Measurements from ENCODE around the gene RNF186. TPM values are rescaled to one million over a fixed set of nuclear protein-coding genes. Genes with fewer than 3 reads are reported as not detected.

The RNF186 gene
- total RNA-seq, 1 donor from 2014 or later = not detected

GRCh38 chr1:19775317-19775716 lies 39.8 kb downstream of the RNF186 start:
- Histone ChIP-seq H3K27me3 (no peaks in the 10 kb centered on the region), H3K9me3 (no peaks in the 10 kb centered on the region), H3K4me3 (no peak overlapping the region), H3K4me1 (no peaks in the 10 kb centered on the region), H3K36me3 (peaks cover 45 to 70% of the 10 kb centered on the region in 2 donors), H3K27ac (no peak overlapping the region)
- intact Hi-C loops (cut with DNase I) = no loop called here
- no peak for TF ChIP-seq CTCF (IDR thresholded peaks at IDR 0.05)
- no peak for DNase-seq (ENCODE audit: low spot score in 2 of 2)

GRCh38 chr1:19774180-19774785 lies 40.8 kb downstream of the RNF186 start:
- Histone ChIP-seq H3K27ac (no peak overlapping the region), H3K9me3 (no peaks in the 10 kb centered on the region), H3K4me3 (no peak overlapping the region), H3K36me3 (peaks cover 42 to 65% of the 10 kb centered on the region in 2 donors), H3K4me1 (no peaks in the 10 kb centered on the region), H3K27me3 (no peaks in the 10 kb centered on the region)
- intact Hi-C loops (cut with DNase I) = no loop called here
- no peak for DNase-seq (ENCODE audit: low spot score in 2 of 2)
- no peak for TF ChIP-seq CTCF (IDR thresholded peaks at IDR 0.05)

GRCh38 chr1:19773485-19773884 lies 41.6 kb downstream of the RNF186 start:
- no peak for DNase-seq (ENCODE audit: low spot score in 2 of 2)
- Histone ChIP-seq H3K4me3 (no peak overlapping the region), H3K27me3 (no peaks in the 10 kb centered on the region), H3K36me3 (peaks cover 41 to 57% of the 10 kb centered on the region in 2 donors), H3K27ac (no peak overlapping the region), H3K9me3 (no peaks in the 10 kb centered on the region), H3K4me1 (no peaks in the 10 kb centered on the region)
- TF ChIP-seq CTCF (IDR thresholded peaks at IDR 0.05) = no peak
- intact Hi-C loops (cut with DNase I) = no loop called here

- no peak overlapping the region for H3K4me3 ChIP-seq
- no peaks in the 10 kb centered on the region for H3K27me3 ChIP-seq
- DNase-seq (ENCODE audit: low spot score in 2 of 2) = no peak
- intact Hi-C loops (cut with DNase I) = no loop called here
- no peaks in the 10 kb centered on the region for H3K4me1 ChIP-seq
- no peak overlapping the region for H3K27ac ChIP-seq
- no peak for TF ChIP-seq CTCF (IDR thresholded peaks at IDR 0.05)
- peaks cover 33 to 47% of the 10 kb centered on the region in 2 donors for H3K36me3 ChIP-seq
- no peaks in the 10 kb centered on the region for H3K9me3 ChIP-seq
Observed at GRCh38 chr1:19772053-19772452, 43.0 kb downstream of the RNF186 start.

GRCh38 chr1:19771350-19771749 lies 43.7 kb downstream of the RNF186 start:
- H3K9me3 ChIP-seq = no peaks in the 10 kb centered on the region
- H3K4me1 ChIP-seq = no peaks in the 10 kb centered on the region
- H3K4me3 ChIP-seq = no peak overlapping the region
- TF ChIP-seq CTCF (IDR thresholded peaks at IDR 0.05) = no peak
- H3K27ac ChIP-seq = no peak overlapping the region
- H3K36me3 ChIP-seq = peaks cover 33 to 40% of the 10 kb centered on the region in 2 donors
- intact Hi-C loops (cut with DNase I) = no loop called here
- DNase-seq (ENCODE audit: low spot score in 2 of 2) = no peak
- no peaks in the 10 kb centered on the region for H3K27me3 ChIP-seq
